GM12864 (cell line): ENCODE data around the gene SKIC3.

Source experiments
- DNase-seq: peaks from one replicate; pipeline ENCODE4 v3.0.0-alpha.2; 2011; ENCODE audit warnings: low read depth
- H3K4me3 ChIP-seq: 2 replicates; pipeline ENCODE4 v1.5.1; 2011; ENCODE audit warnings: mild to moderate bottlenecking, low read depth, low read length, control low read depth
- CTCF ChIP-seq: IDR thresholded peaks from 2 replicates; pipeline ENCODE4 v1.5.1; 2011; ENCODE audit warnings: low read depth, mild to moderate bottlenecking, moderate library complexity, low read length, control low read depth, inconsistent platforms; ENCODE audit errors: missing control alignments

The SKIC3 gene

GRCh38 chr5:95554647-95555548, at the start of gene SKIC3, which contains the start of gene ARSK:
Gene SKIC3, minus strand, starts transcription at chr5:95554977. Its CDS starts 7,827 bp downstream, at chr5:95547150.
Gene ARSK, plus strand, starts transcription at chr5:95555101. Its CDS starts 178 bp downstream, at chr5:95555279.
- DNase-seq, result peak; percentile 99

GRCh38 chr5:95600557-95600956, 45.8 kb upstream of the SKIC3 start:
- DNase-seq, result no peak
- TF ChIP-seq CTCF, result no peak
- H3K4me3 ChIP-seq, result no peak overlapping the region

More at GRCh38 chr5:95554647-95555548, at the start of gene SKIC3, which contains the start of gene ARSK:
- TF ChIP-seq CTCF, result peak; percentile 12
- peak within 1 kb of the TSS; percentile 90 for H3K4me3 ChIP-seq

- no peak for TF ChIP-seq CTCF
- no peak overlapping the region for H3K4me3 ChIP-seq
- DNase-seq, result no peak
Measured at GRCh38 chr5:95599252-95599651, 44.5 kb upstream of the SKIC3 start.

- DNase-seq, result no peak
- H3K4me3 ChIP-seq, result no peak overlapping the region
- no peak for TF ChIP-seq CTCF
Measured at GRCh38 chr5:95595289-95595931, 40.6 kb upstream of the SKIC3 start.

- no peak overlapping the region for H3K4me3 ChIP-seq
- TF ChIP-seq CTCF, result no peak
- DNase-seq, result peak; percentile 7
Measured at GRCh38 chr5:95591490-95591901, 36.7 kb upstream of the SKIC3 start.

GRCh38 chr5:95590880-95591279, 36.1 kb upstream of the SKIC3 start:
- TF ChIP-seq CTCF, result no peak
- DNase-seq, result no peak
- no peak overlapping the region for H3K4me3 ChIP-seq
